Subcutaneous adipose tissue (tissue), 4 donors: ENCODE measurements around the gene GIN1. TPM values are rescaled to one million over a fixed set of nuclear protein-coding genes. Genes with fewer than 3 reads are reported as not detected.

Source experiments
- CTCF ChIP-seq: fragments of 450-650 bp; IDR thresholded peaks from one replicate; pipeline ENCODE4 v1.5.1; 2016; ENCODE audit warnings: low read depth, mild to moderate bottlenecking, control low read depth, antibody characterized with exemption, moderate library complexity
- total RNA-seq, 4 donors: library from RNA; depleted of rRNA; stranded (reverse); fragments of >200 nt; gene quantifications; one replicate each; pipeline ENCODE4 v1.1.0, GENCODE V29; 2016

Gene GIN1, protein sequence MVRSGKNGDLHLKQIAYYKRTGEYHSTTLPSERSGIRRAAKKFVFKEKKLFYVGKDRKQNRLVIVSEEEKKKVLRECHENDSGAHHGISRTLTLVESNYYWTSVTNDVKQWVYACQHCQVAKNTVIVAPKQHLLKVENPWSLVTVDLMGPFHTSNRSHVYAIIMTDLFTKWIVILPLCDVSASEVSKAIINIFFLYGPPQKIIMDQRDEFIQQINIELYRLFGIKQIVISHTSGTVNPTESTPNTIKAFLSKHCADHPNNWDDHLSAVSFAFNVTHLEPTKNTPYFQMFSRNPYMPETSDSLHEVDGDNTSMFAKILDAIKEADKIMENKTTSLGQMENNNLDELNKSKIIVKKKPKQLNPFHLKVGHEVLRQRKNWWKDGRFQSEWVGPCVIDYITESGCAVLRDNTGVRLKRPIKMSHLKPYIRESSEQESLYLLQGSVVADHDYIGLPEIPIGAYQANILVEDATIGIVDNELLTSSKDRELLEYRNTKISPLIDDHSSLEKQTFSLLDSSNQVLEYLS
- 1 to 10 TPM; 3.0 to 6.5 (median 4.2) TPM for total RNA-seq

GRCh38 chr5:103119765-103120606 is at the start of gene GIN1, which contains the start of gene PPIP5K2:
GIN1 (minus strand) TSS chr5:103120138; CDS start chr5:103108707, 11,431 bp downstream.
PPIP5K2 (plus strand) TSS chr5:103120301; CDS start chr5:103129590, 9,289 bp downstream.
- TF ChIP-seq CTCF: no peak

GRCh38 chr5:103166706-103167105 is 46.8 kb upstream of the GIN1 start:
- no peak for TF ChIP-seq CTCF

DNA sequence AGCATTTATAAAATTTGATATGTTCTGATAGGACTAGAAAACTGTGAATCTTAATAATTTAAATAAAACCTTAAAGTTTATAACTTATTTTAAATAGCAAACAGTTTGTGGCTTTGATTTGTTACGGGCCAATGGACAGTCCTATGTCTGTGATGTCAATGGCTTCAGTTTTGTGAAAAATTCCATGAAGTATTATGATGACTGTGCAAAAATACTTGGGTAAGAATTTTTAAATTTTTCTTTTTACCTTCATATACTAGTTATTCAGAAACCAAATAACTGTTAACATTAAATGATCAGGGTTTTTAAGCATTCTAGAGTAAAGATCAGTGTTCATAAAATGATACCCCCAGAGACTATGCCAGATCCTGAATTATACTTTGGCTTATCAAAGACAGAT is 31.2 kb upstream of the GIN1 start:
- TF ChIP-seq CTCF: no peak

- TF ChIP-seq CTCF: no peak
Measured at GRCh38 chr5:103148213-103148612, 28.3 kb upstream of the GIN1 start.

GRCh38 chr5:103145196-103145595 is 25.3 kb upstream of the GIN1 start:
- TF ChIP-seq CTCF: no peak

DNA sequence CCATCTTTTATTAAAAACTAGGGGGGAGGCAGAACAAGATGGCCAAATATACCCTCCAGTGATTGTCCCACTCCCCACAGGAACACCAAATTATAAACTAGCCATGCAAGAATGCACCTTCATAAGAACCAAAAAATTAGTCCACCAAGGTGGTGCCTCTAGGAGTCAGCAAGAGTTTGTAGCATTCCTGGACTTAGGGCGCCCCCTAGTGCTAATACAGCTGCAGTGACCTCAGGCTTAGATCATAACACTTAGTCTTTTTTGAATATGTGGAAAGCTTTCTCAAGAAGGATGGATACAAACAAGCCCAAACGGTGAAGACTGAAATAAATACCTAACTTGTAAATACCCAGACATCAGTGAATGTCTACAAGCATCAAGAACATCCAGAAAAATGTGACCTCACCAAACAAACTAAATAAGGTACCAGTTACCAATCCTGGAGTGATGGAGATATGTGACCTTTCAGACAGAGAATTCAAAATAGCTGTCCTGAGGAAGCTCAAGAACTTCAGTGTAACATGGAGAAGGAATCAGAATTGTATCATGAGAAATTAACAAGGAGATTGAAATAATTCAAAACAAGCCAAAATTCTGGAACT is 19.4 kb upstream of the GIN1 start:
- TF ChIP-seq CTCF: no peak
